GM18909 (cell line): ENCODE measurements around the gene CACNB2.
"Not testable (repeated sequence)": the region's sequence is repeated elsewhere in the genome, so short reads cannot be mapped to it uniquely, and the experiment has no call there.

Source experiments
- ATAC-seq: cut with Tn5 transposase; IDR thresholded peaks from one replicate; pipeline ENCODE4 v1.9.1; 2021; ENCODE audit warnings: mild to moderate bottlenecking; ENCODE audit not compliant: unreplicated experiment, poor library complexity

Gene CACNB2

GRCh38 chr10:18195060-18195799 lies 55.0 kb downstream of the CACNB2 start:
- ATAC-seq, result no peak

- ATAC-seq, result no peak
These were observed 56.8 kb downstream of the CACNB2 start for GRCh38 chr10:18196806-18197550.

- no peak for ATAC-seq
These were observed 57.5 kb downstream of the CACNB2 start for GRCh38 chr10:18197706-18198105.

GRCh38 chr10:18201877-18202276 lies 61.7 kb downstream of the CACNB2 start:
- ATAC-seq, result no peak

GRCh38 chr10:18202680-18203460 lies 62.6 kb downstream of the CACNB2 start:
- ATAC-seq, result no peak

GRCh38 chr10:18203471-18203870 lies 63.2 kb downstream of the CACNB2 start:
- no peak for ATAC-seq

GRCh38 chr10:18204039-18204835 lies 64.0 kb downstream of the CACNB2 start:
- no peak for ATAC-seq

GRCh38 chr10:18205098-18205834 lies 65.0 kb downstream of the CACNB2 start:
- ATAC-seq, result no peak

GRCh38 chr10:18208186-18208585 lies 68.0 kb downstream of the CACNB2 start:
- not testable (repeated sequence) for ATAC-seq

- no peak for ATAC-seq
These were observed 69.0 kb downstream of the CACNB2 start for GRCh38 chr10:18209241-18209640.

- ATAC-seq, result no peak
These were observed 70.5 kb downstream of the CACNB2 start for GRCh38 chr10:18210711-18211110.

- ATAC-seq, result no peak
These were observed 71.6 kb downstream of the CACNB2 start for GRCh38 chr10:18211862-18212261.

- ATAC-seq, result no peak
These were observed 73.0 kb downstream of the CACNB2 start for GRCh38 chr10:18213271-18213670.

- ATAC-seq, result no peak
These were observed 74.7 kb downstream of the CACNB2 start for GRCh38 chr10:18214691-18215563.

- no peak for ATAC-seq
These were observed 76.3 kb downstream of the CACNB2 start for GRCh38 chr10:18216482-18216881.

- no peak for ATAC-seq
These were observed 77.4 kb downstream of the CACNB2 start for GRCh38 chr10:18217577-18217976.

GRCh38 chr10:18219146-18219545 lies 78.9 kb downstream of the CACNB2 start:
- no peak for ATAC-seq

- ATAC-seq, result no peak
These were observed 80.9 kb downstream of the CACNB2 start for GRCh38 chr10:18221123-18221522.

- ATAC-seq, result no peak
These were observed 81.7 kb downstream of the CACNB2 start for GRCh38 chr10:18221882-18222281.
